Neural cell (in vitro differentiated cells): ENCODE data around the gene IRF3.
"Not testable (repeated sequence)": the region's sequence is repeated elsewhere in the genome, so short reads cannot be mapped to it uniquely, and the experiment has no call there.

Experiments
- POLR2AphosphoS5 ChIP-seq: IDR thresholded peaks from 2 replicates; pipeline ENCODE4 v1.6.1; 2012
- TF ChIP-seq, protein P1 (sequence below): fragments of 450-650 bp; IDR thresholded peaks from 2 replicates; pipeline ENCODE4 v1.5.1; 2014; ENCODE audit warnings: antibody characterized with exemption, mild to moderate bottlenecking, moderate library complexity; ENCODE audit not compliant: poor library complexity, severe bottlenecking
- TF ChIP-seq, protein P2 (sequence below): IDR thresholded peaks from 2 replicates; pipeline ENCODE4 v1.6.1; 2012; ENCODE audit warnings: borderline replicate concordance

DNA sequence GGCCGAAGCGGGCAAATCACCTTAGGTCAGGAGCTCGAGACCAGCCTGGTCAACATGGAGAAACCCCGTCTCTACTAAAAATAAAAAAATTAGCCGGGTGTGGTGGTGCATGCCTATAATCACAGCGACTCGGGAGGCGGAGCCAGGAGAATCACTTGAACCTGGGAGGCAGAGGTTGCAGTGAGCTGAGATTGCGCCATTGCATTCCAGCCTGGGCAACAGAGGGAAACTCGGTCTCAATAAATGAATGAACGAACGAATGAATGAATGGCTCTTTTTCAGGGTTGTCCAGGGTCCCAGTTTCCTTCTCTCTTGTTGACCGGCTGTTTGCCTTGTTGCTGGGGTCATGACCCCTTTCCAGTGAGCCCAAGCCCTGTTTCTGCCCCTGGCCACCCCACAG, 47.8 kb downstream of the IRF3 start:
- TF ChIP-seq, protein P1, sequence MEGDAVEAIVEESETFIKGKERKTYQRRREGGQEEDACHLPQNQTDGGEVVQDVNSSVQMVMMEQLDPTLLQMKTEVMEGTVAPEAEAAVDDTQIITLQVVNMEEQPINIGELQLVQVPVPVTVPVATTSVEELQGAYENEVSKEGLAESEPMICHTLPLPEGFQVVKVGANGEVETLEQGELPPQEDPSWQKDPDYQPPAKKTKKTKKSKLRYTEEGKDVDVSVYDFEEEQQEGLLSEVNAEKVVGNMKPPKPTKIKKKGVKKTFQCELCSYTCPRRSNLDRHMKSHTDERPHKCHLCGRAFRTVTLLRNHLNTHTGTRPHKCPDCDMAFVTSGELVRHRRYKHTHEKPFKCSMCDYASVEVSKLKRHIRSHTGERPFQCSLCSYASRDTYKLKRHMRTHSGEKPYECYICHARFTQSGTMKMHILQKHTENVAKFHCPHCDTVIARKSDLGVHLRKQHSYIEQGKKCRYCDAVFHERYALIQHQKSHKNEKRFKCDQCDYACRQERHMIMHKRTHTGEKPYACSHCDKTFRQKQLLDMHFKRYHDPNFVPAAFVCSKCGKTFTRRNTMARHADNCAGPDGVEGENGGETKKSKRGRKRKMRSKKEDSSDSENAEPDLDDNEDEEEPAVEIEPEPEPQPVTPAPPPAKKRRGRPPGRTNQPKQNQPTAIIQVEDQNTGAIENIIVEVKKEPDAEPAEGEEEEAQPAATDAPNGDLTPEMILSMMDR: not testable (repeated sequence)
- not testable (repeated sequence) for TF ChIP-seq POLR2AphosphoS5
- TF ChIP-seq, protein P2, sequence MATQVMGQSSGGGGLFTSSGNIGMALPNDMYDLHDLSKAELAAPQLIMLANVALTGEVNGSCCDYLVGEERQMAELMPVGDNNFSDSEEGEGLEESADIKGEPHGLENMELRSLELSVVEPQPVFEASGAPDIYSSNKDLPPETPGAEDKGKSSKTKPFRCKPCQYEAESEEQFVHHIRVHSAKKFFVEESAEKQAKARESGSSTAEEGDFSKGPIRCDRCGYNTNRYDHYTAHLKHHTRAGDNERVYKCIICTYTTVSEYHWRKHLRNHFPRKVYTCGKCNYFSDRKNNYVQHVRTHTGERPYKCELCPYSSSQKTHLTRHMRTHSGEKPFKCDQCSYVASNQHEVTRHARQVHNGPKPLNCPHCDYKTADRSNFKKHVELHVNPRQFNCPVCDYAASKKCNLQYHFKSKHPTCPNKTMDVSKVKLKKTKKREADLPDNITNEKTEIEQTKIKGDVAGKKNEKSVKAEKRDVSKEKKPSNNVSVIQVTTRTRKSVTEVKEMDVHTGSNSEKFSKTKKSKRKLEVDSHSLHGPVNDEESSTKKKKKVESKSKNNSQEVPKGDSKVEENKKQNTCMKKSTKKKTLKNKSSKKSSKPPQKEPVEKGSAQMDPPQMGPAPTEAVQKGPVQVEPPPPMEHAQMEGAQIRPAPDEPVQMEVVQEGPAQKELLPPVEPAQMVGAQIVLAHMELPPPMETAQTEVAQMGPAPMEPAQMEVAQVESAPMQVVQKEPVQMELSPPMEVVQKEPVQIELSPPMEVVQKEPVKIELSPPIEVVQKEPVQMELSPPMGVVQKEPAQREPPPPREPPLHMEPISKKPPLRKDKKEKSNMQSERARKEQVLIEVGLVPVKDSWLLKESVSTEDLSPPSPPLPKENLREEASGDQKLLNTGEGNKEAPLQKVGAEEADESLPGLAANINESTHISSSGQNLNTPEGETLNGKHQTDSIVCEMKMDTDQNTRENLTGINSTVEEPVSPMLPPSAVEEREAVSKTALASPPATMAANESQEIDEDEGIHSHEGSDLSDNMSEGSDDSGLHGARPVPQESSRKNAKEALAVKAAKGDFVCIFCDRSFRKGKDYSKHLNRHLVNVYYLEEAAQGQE: not testable (repeated sequence)
